K562 (cell line): ENCODE measurements around the gene OST4. TPM values are rescaled to one million over a fixed set of nuclear protein-coding genes. Genes with fewer than 3 reads are reported as not detected.

Experiments
- ATAC-seq: fragments of 200-7000 bp; cut with Tn5 transposase; 3 replicates; pipeline ENCODE4 v1.9.1; 2020; ENCODE audit warnings: moderate library complexity
- BruUV-seq: library from RNA; stranded (reverse); fragments of 400-500 nt; replicated peaks from 2 replicates; lab custom pipeline; 2021; lab: Mats Ljungman, UMichigan
- CTCF ChIA-PET: fragments of 300-600 bp; formaldehyde crosslinking; extraction: SDS; loops from one replicate; lab custom pipeline; 2021; ENCODE audit warnings: low intra/inter-chr PET ratio; lab: Yijun Ruan, JAX
- POLR2A ChIA-PET: fragments of 300-600, 350-650 bp; sonication (Branson Sonifier 250); formaldehyde crosslinking; extraction: SDS; loops from one replicate; lab custom pipeline; 2021; ENCODE audit warnings: antibody characterized with exemption, inconsistent platforms; lab: Yijun Ruan, JAX
- DNase-seq, 4 experiments: peaks; one replicate each; pipeline versions ENCODE4 v3.0.0 to v3.0.0-alpha.2; 2011 to 2018; ENCODE audit warnings: low spot score in 3 of 4, mixed read lengths in 3 of 4; ENCODE audit errors: extremely low read depth in 1 of 4
- FAIRE-seq: peaks from 2 replicates; lab custom pipeline; 2011; peaks lifted over from hg19 to GRCh38; lab: Jason Lieb, UNC
- H2AFZ ChIP-seq: 2 replicates; pipeline ENCODE4 v1.6.0; 2011; ENCODE audit warnings: low read depth, low read length, control low read depth, inconsistent platforms
- H3K27ac ChIP-seq: fragments of 200-600 bp; 3 replicates; pipeline ENCODE4 v1.8.0; 2011; ENCODE audit warnings: low read depth, mild to moderate bottlenecking, control low read depth, inconsistent platforms, low read length, moderate library complexity, mixed read lengths; ENCODE audit errors: extremely low read depth
- H3K27me3 ChIP-seq, 2 experiments: fragments of 300-600 bp in 1 of 2; 2 replicates in 1 of 2; 3 replicates in 1 of 2; pipeline versions ENCODE4 v1.6.0 to v1.8.0; 2011; ENCODE audit warnings: inconsistent platforms in 2 of 2, low read length in 2 of 2, mild to moderate bottlenecking in 1 of 2, mixed read lengths in 1 of 2, moderate library complexity in 1 of 2; ENCODE audit not compliant: control insufficient read depth in 2 of 2, insufficient read depth in 2 of 2
- H3K36me3 ChIP-seq: fragments of 300-600 bp; 3 replicates; pipeline ENCODE4 v1.8.0; 2011; ENCODE audit warnings: mild to moderate bottlenecking, low read length, inconsistent platforms; ENCODE audit not compliant: control insufficient read depth, insufficient read depth
- H3K4me1 ChIP-seq, 2 experiments: fragments of 200-600 bp in 1 of 2; replicated peaks in 1 of 2; 2 replicates in 1 of 2; 3 replicates in 1 of 2; pipeline versions ENCODE4 v1.5.1 to v1.8.0; 2011; ENCODE audit warnings: inconsistent platforms in 2 of 2, low read length in 2 of 2, mild to moderate bottlenecking in 1 of 2, mixed read lengths in 1 of 2, moderate library complexity in 1 of 2; ENCODE audit not compliant: control insufficient read depth in 2 of 2, insufficient read depth in 2 of 2
- H3K4me2 ChIP-seq: 2 replicates; pipeline ENCODE4 v1.6.1; 2011; ENCODE audit warnings: low read length, control low read depth, inconsistent platforms, mixed read lengths; ENCODE audit not compliant: insufficient read depth
- H3K4me3 ChIP-seq: fragments of 200-600 bp; sonication (generic), shearing (Covaris generic); 2 replicates; pipeline ENCODE4 v1.5.1; 2016; ENCODE audit warnings: control low read depth, inconsistent platforms
- H3K79me2 ChIP-seq: fragments of 200-600 bp; 3 replicates; pipeline ENCODE4 v1.8.0; 2011; ENCODE audit warnings: low read length, inconsistent platforms; ENCODE audit not compliant: control insufficient read depth, insufficient read depth
- H3K9ac ChIP-seq, 2 experiments: 2 replicates each; pipeline versions ENCODE4 v1.6.0 to v1.6.1; 2011; ENCODE audit warnings: low read depth in 2 of 2, low read length in 2 of 2, control low read depth in 1 of 2, inconsistent platforms in 1 of 2, mild to moderate bottlenecking in 1 of 2, mixed read lengths in 1 of 2; ENCODE audit not compliant: insufficient read depth in 1 of 2
- H3K9me1 ChIP-seq: one replicate; pipeline ENCODE4 v1.6.0; 2011; ENCODE audit warnings: inconsistent platforms, mild to moderate bottlenecking, low read length, moderate library complexity; ENCODE audit not compliant: control insufficient read depth, insufficient read depth
- H3K9me3 ChIP-seq: replicated peaks from 2 replicates; pipeline ENCODE4 v1.5.1; 2011; ENCODE audit warnings: low read depth, low read length, inconsistent platforms; ENCODE audit not compliant: control insufficient read depth, insufficient read depth
- H4K20me1 ChIP-seq: replicated peaks from 2 replicates; pipeline ENCODE4 v1.6.1; 2011; ENCODE audit warnings: low read length, inconsistent platforms, mixed read lengths; ENCODE audit not compliant: control insufficient read depth, insufficient read depth
- CREM ChIP-seq: IDR thresholded peaks from 2 replicates; pipeline ENCODE4 v1.6.1; 2014; ENCODE audit warnings: antibody characterized with exemption, low read depth
- ETV6 ChIP-seq, 3 experiments: fragments of 150-350 bp in 1 of 3; sonication (generic) in 1 of 3; formaldehyde crosslinking in 1 of 3; IDR thresholded peaks; 2 replicates each; pipeline versions ENCODE4 v1.6.1 to v1.8.0; 2014 to 2022; ENCODE audit warnings: borderline replicate concordance in 2 of 3, low read depth in 2 of 3, antibody characterized with exemption in 1 of 3, low read length in 1 of 3, mild to moderate bottlenecking in 1 of 3, missing genetic modification reagents in 1 of 3
- LARP7 ChIP-seq: fragments of 450-650 bp; IDR thresholded peaks from 2 replicates; pipeline ENCODE4 v1.6.1; 2016
- RAD21 ChIP-seq, 2 experiments: fragments of 250-450 bp in 1 of 2; fragments of 450-650 bp in 1 of 2; sonication (Bioruptor Pico) in 1 of 2; formaldehyde crosslinking in 1 of 2; IDR thresholded peaks in 1 of 2; conservative IDR thresholded peaks in 1 of 2; 2 replicates each; pipeline versions ENCODE4 v1.4.0 to v1.8.0; 2020 to 2022; ENCODE audit warnings: mild to moderate bottlenecking in 2 of 2, moderate library complexity in 1 of 2
- REST ChIP-seq, 2 experiments: fragments of 450-650 bp; formaldehyde crosslinking in 1 of 2; IDR thresholded peaks; 2 replicates each; pipeline versions ENCODE4 v1.4.0 to v1.6.1; 2014 to 2020; ENCODE audit warnings: mild to moderate bottlenecking in 2 of 2, borderline replicate concordance in 1 of 2, low read depth in 1 of 2
- SIN3B ChIP-seq: fragments of 450-650 bp; IDR thresholded peaks from 2 replicates; pipeline ENCODE4 v1.6.1; 2017; ENCODE audit warnings: low read depth, mild to moderate bottlenecking, moderate library complexity
- TRIM25 ChIP-seq: fragments of 450-650 bp; IDR thresholded peaks from 2 replicates; pipeline ENCODE4 v1.7.0; 2016; ENCODE audit warnings: borderline replicate concordance
- ZFP91 ChIP-seq: sonication (generic); formaldehyde crosslinking; IDR thresholded peaks from 2 replicates; pipeline ENCODE4 v1.8.0; 2022; ENCODE audit warnings: mild to moderate bottlenecking, missing genetic modification reagents
- ZNF57 ChIP-seq: fragments of 450-650 bp; formaldehyde crosslinking; IDR thresholded peaks from 2 replicates; pipeline ENCODE4 v1.4.0; 2020; ENCODE audit warnings: mild to moderate bottlenecking, moderate library complexity
- ZNF583 ChIP-seq: fragments of 250-450 bp; sonication (Bioruptor Pico); IDR thresholded peaks from 2 replicates; pipeline ENCODE4 v1.4.0; 2020
- WGBS: fragments of 100-300 bp; shearing (Covaris generic); methylation state at CpG from one replicate; pipeline ENCODE4 v1.1.6; 2016; ENCODE audit warnings: low coverage, mixed read lengths; ENCODE audit not compliant: insufficient coverage; ENCODE audit errors: missing lambda C conversion rate; 5-methylcytosine and 5-hydroxymethylcytosine counted together
- in situ Hi-C: fragments of 300-500 bp; cut with MboI; formaldehyde crosslinking; loops from 4 replicates; pipeline ENCODE4 v1.15.0; 2018; ENCODE audit warnings: inconsistent platforms, mixed read lengths
- intact Hi-C: fragments of 100-400 bp; cut with micrococcal nuclease; formaldehyde crosslinking; loops from 2 replicates; pipeline ENCODE4 v1.14.2; 2022
- polyA plus RNA-seq, 8 experiments: library from polyadenylated mRNA; depleted of rRNA in 4 of 8; stranded (reverse) in 5 of 8; unstranded in 3 of 8; fragments of >200 nt; fragmentation: Nextera tagmentation in 2 of 8; fragmentation: Illumina TruSeq in 1 of 8; extraction: Ambion mirVana in 2 of 8; extraction: Trizol in 1 of 8; gene quantifications; 2 replicates each; pipeline versions ENCODE4 v1.2.1 to v1.2.3, GENCODE V29; 2011 to 2014; ENCODE audit warnings: inconsistent platforms in 1 of 8, missing spikeins in 1 of 8
- total RNA-seq, 7 experiments: library from RNA; depleted of rRNA in 6 of 7; stranded (reverse); fragments of >200 nt in 6 of 7; fragmentation: Illumina TruSeq in 2 of 7; extraction: Trizol in 2 of 7; gene quantifications; 2 replicates each; pipeline versions ENCODE4 v1.2.1 to v1.2.3, GENCODE V29; 2011 to 2021; ENCODE audit warnings: low replicate concordance in 1 of 7

Gene OST4
- total and polyA plus RNA-seq, 9 of the 15 experiments (the other 6 are each of a cell fraction or from before 2014, with no cell fraction given): 186 to 1,155 (median 355) TPM

GRCh38 chr2:27100036-27100435, 28.6 kb upstream of the OST4 start:
- POLR2A ChIA-PET: interaction anchor here (0.6 kb wide), 1 partner anchor 215 kb away, joined by 3 read pairs; no protein-coding TSS in a partner anchor
- Histone ChIP-seq H3K27ac (no peak overlapping the region), H3K36me3 (no peaks in the 10 kb centered on the region), H3K4me2 (no peak overlapping the region), H2AFZ (no peak overlapping the region), H4K20me1 (no peaks in the 10 kb centered on the region), H3K9me3 (no peaks in the 10 kb centered on the region), H3K4me3 (no peak overlapping the region), H3K79me2 (no peaks in the 10 kb centered on the region), H3K9me1 (no peaks in the 10 kb centered on the region), H3K27me3 (no peaks in the 10 kb centered on the region), H3K4me1 (peaks cover 14 to 30% of the 10 kb centered on the region in 2 experiments; a peak in 4 of 5 replicates), H3K9ac (peak overlapping the region in 1 of 2 experiments; percentile 50; a peak in 1 of 4 replicates)
- no peak for DNase-seq
- ATAC-seq: no peak
- WGBS: 49% methylated on average over 9 of the region's 10 CpGs
- CTCF ChIA-PET: interaction anchor here (2.3 to 3.1 kb wide), 2 partner anchors 92 to 179 kb away, joined by 20 to 27 read pairs; no protein-coding TSS in a partner anchor
- intact Hi-C loops (no loop called here), in situ Hi-C loops (no loop called here)
- no peak for FAIRE-seq
- BruUV-seq: no TSS peak
- TF ChIP-seq ZNF583 (CRISPR knock-in tag) (no peak), CREM (no peak), RAD21 (CRISPR knock-in tag; conservative IDR thresholded peaks at IDR 0.05 in 1 of 2, IDR thresholded peaks at IDR 0.05 in 1 of 2) (peak in 1 of 2 experiments; percentile 24; a peak in 1 of 4 replicates), SIN3B (no peak), ZFP91 (CRISPR knock-in tag) (no peak), REST (IDR thresholded peaks at IDR 0.05; ENCODE audit: borderline replicate concordance) (0 out of 2 replicates have a peak, but pooled peaks have one; percentile 12), REST (CRISPR knock-in tag; IDR thresholded peaks at IDR 0.05; ENCODE audit: low read depth) (no peak), ETV6 (IDR thresholded peaks at IDR 0.05; ENCODE audit: borderline replicate concordance in 1 of 2, low read depth in 2 of 2, low read length in 1 of 2) (no peak), ETV6 (CRISPR knock-in tag; IDR thresholded peaks at IDR 0.05; ENCODE audit: borderline replicate concordance) (no peak), LARP7 (no peak), TRIM25 (no peak), ZNF57 (CRISPR knock-in tag) (no peak)
